NK-92 treated with Interleukin-12 subunit alpha and Interleukin-12 subunit beta, amount 100 ng/mL, for 24 hours (cell line): Measurements from ENCODE around the gene RAVER2.
"Not testable (repeated sequence)": the region's sequence is repeated elsewhere in the genome, so short reads cannot be mapped to it uniquely, and the experiment has no call there.

ENCODE experiments used
- DNase-seq: peaks from one replicate; lab custom pipeline; 2025; lab: John Stamatoyannopoulos, UW

RAVER2 gene

DNA sequence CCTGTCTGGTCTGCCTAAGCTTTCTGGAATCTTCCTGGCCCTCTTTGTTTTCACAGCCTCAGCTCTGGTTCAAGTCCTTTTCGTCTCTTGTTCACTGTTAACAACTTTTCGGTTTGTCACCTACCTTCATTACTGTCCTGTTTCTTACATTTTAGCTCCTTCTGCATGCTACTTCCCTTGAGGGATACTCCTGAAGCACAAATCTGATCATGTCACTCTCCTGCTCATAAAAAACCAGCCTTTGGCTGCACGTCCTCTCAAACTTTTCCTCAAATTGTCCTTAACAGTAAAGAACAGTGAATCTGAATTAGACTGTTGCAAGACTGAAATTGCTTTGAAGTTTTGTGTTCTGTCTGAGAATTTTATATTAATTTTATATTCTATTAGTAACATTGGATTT lies 3.3 kb downstream of the RAVER2 start:
- no peak for DNase-seq

DNA sequence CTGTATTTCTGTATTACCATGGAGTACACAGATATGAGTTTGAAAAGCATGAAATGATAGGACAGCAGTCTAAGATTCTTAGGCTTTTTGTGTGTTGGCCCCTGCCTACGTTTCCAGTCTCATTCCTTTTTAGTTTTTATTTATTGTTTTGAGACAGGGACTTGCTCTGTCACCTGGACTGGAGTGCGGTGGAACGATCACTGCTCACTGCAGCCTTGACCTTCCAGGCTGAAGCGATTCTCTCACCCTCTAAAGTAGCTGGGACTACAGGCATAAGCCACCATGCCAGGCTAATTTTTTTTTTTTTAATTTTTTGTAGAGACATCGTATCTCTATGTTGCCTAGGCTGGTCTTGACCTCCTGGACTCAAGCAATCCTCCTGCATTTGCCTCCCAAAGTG lies 3.8 kb downstream of the RAVER2 start:
- no peak for DNase-seq

DNA sequence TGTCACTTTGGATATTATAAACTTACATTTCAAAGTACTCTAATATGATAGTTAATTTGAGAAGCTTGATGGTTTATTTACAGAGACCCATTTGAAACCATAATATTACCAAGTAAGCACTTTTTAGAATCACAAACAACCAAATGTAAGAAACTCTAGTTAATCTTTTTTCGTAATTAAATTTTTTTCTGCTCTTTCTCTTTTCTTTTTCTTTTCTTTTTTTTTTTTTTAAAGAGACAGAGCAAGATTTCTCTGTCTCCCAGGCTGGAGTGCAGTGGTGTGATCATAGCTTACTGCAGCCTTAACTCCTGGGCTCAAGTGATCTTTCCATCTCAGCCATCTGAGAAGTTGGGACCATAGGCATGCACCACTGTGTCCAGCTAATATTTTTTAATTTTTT lies 5.2 kb downstream of the RAVER2 start:
- no peak for DNase-seq

DNA sequence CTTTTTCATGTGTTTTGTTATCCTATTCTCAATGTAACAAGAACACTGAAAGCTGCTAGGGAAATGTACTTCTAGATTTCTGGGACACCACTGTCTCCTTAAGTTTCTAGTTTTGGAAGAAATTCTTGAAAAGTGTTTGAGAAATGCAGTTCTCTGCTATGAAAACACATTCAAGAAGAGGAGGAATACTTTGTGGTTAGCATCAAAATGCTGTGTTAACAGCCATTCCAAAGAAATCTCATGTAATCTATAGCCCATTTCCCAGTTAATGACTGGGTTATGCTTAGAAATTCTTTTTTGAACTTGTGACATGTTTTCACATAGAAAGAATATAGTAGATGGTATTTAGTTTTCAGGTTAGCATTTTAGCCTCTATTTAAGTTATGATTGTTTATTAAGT lies 6.0 kb downstream of the RAVER2 start:
- DNase-seq: no peak

DNA sequence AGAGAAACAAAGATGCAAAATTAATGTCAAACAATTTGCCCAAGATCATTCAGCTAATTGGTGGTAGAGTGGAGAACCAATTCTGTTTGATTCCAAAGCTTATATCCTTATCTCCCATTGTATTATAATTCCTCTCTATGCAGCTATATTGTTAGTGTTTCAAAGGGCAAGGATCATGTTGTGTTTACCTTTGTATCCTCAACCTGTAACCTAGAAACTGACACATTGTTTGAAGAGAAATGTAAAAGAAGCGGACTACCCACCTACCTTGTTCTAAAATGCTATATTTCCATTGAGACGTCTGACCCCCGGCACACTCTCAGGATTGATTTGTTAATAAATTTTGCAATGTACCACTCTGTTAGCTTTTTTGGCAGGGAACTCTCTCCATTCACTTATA lies 9.3 kb downstream of the RAVER2 start:
- no peak for DNase-seq

DNA sequence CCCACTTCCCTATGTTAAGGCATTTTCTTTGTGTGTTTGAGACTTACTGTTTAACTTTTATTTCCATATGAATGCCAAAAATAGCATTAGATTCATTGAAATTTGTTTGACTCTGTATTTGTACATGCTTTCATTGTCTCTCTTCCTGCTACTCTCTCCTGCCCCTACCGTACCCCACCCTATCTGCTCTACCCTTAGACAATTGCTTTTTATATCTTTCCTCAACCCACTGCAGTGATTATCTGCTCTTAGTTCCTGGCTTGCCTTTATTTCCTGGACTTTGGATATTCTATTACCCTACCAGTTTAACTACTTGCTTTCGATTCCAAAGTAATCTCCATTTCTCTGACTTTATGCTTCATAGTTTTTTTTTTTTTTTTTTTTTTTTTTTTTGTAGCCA lies 10.5 kb downstream of the RAVER2 start:
- DNase-seq: no peak

DNA sequence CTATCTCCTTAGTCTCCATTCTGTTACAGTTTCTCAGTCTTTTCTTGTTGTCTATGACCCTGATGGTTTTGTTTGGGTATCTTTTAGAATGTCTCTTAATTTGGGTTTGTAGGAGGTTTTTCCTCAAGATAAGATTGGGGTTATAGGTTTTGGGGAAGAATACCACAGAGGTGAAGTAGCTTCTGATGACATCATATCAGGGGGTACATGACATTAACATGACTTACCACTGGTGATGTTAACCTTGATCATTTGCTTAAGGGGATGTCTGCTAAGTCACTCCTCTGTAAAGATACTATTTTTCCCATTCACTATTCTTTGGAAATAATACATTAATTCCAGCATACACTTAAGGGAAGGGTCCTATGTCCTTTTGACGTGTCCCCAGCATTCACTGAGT lies 11.9 kb downstream of the RAVER2 start:
- DNase-seq: no peak

DNA sequence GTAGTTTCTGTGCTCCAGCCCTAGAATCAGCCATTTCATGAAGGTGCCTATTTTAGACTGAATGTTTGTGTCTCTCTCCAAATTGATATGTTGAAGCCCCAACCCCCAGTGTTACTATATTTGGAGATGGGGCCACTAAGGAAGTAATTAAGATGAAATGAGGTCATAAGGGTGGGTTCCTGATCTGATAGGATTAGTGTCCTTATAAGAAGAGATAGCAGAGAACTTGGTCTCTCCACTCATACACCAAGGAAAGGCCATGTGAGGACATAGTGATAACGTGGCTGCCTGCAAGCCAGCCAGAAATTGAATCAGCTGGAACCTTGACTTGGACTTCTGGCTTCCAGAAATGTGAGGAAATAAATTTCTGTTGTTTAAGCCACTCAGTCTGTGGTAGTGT lies 12.3 kb downstream of the RAVER2 start:
- no peak for DNase-seq

DNA sequence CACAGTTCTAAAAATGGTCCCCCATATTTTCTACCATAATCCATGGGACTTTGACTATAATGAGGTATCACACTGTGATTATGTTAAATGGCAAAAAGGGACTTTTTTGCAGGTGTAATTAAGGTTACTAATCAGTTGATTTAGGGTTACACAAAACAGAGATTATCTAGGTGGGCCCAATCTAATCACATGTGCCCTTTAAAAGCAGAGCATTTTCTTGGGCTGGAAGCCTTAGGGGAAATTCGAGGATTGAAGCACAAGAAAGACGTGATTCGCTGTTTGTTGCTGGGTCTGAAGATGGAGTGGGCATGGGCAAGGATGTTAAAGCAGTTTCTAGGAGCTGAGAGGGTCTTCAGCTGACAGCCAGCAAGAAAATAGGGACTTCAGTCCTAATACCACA lies 13.4 kb downstream of the RAVER2 start:
- DNase-seq: no peak

DNA sequence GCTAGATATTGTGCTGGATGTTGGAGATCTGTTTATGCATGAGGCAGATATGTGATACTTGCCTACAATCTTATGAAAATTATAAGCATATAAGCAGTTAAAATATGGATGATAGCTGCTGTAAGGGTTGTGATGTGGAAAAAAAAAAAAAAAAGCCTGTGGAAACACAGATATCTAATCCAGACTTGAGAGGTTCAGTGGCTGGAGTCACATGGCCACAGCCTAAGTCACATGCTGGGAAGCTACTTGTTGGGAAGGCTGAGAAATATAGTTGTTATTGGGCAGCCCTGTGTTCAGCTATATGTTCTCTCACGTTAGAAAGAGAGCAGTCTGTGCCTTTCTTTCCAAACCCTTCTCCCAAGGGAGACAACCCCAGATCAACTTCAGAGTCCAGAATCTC lies 15.1 kb downstream of the RAVER2 start:
- DNase-seq: no peak

DNA sequence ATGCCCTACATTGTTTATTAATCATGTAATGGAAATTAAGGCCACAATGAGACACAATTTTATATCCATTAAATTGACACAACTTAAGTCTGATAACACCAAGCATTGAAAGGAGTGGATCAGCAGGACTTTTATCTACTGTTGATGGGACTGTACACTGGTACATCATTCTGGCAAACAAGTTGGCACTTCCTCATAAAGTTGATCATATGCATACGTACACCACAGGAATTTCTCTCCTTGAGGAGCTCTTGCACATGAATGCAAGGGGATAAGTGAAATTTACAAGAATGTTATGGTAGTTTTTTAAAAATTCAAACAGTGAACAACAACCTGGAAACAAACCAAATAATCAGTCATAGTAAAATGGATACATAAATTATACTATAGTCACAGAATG lies 20.1 kb downstream of the RAVER2 start:
- DNase-seq: no peak

DNA sequence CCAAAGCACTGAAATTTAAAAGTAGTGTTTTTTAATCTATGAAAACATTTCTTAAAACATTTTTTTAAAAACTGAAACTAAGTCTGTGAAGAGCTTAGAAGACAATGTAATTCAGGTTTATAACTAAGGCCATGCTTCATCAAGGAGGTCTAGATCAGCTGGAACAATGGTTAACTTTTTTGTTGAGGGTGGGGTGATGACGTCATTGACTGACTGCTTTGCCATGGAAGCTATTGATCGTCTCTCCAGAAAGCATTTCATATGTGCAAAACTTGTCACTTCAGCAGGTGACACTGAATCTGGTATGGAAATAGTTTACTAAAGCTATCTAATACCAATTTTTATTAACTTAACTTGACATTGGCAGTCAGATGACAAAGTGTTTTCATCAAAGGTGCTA lies 21.0 kb downstream of the RAVER2 start:
- no peak for DNase-seq

DNA sequence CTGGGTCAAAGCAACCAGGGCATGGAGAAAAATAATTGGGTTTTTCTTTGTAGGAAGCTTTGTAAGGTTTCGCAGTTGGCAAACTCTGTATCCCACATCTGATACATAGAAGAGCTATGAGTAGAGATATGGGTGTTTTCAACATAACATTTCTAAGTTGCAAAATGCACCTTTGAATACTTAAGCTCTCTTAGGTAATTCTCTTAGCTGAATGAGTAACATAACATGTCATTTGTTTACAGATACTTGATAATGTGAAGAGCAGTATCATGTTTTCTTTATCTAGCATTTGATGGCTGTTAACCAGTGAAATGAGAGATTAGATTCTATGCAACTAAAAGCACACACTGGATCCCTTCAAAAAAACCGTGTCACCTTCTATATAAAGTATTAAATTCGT lies 21.6 kb downstream of the RAVER2 start:
- no peak for DNase-seq

DNA sequence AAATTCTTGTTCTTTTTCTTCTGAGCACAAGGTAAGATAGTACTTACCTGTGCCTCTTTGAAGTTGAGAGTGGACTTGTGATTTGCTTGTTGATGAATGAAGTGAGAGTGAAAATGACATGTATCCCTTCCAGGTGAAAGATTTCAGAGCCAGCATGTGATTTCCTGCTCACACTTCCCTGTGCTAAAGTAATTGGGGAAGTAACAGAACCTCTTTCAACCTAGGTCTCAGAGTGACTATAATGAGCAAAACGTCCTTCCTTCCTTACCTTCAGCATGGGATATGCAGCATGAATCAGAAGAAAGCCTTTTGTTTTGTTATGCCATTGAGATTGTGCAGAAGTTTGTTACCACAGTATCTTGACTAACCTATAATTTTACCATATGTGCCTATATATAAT lies 24.6 kb downstream of the RAVER2 start:
- no peak for DNase-seq

DNA sequence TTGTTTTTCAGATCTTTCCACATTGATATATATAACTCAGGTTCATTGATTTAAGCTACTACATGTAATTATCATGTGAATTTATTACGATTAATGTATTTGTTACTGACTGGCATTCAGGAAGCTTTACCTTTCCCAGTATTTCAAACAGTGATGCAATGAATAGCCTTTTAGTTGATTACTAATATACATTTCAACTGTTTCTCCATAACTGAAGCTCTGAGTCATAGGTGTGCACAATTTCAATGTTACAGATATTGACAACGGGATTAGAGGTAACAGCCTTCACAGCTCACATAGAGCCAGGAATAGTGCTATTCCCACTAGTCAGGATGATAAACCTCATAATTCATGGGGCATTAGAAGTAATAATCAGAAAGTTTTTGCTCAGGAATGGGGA lies 25.1 kb downstream of the RAVER2 start:
- DNase-seq: no peak

DNA sequence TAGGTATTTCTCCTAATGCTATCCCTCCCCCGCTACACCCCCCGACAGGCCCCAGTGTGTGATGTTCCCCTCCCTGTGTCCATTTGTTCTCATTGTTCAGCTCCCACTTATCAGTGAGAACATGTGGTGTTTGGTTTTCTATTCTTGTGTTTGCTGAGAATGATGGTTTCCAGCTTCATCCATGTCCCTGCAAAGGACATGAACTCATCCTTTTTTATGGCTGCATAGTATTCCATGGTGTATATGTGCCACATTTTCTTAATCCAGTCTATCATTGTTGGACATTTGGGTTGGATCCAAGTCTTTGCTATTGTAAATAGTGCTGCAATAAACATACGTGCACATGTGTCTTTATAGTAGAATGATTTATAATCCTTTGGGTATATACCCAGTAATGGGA lies 28.4 kb downstream of the RAVER2 start:
- DNase-seq: not testable (repeated sequence)

DNA sequence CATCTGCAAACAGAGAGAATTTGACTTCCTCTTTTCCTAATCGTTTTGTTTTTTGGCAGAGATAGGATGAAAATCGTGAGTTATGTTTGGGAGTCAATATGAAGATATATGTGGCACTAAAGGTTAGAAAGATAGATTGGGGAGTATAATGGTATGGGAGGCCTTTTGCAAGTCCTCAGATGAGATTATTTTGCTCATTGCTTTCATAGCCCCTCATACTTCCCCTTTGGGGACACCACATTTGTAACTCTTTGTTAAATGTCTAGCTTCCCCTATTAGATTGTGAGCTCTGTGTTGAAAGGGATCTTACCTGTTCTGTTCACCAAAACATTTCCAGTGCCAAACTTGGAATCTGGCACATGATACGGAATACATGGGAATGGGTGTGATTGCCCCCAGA lies 30.2 kb downstream of the RAVER2 start:
- no peak for DNase-seq

DNA sequence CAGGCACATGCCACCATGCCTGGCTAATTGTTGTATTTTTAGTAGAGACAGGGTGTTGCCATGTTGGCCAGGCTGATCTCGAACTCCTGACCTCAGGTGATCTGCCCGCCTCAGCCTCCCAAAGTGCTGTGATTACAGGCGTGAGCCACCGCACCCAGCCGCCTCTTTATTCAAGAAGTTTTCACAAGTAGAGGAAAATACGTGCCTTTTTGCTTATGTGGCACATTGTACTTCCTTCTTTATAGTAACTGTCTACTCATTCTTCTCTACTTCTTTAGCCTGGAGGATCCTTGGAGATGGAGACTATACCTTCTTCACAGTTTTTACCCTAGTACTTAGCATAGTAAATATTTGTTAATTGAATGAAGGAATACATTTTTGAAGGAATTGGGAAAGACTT lies 37.2 kb downstream of the RAVER2 start:
- DNase-seq: not testable (repeated sequence)

DNA sequence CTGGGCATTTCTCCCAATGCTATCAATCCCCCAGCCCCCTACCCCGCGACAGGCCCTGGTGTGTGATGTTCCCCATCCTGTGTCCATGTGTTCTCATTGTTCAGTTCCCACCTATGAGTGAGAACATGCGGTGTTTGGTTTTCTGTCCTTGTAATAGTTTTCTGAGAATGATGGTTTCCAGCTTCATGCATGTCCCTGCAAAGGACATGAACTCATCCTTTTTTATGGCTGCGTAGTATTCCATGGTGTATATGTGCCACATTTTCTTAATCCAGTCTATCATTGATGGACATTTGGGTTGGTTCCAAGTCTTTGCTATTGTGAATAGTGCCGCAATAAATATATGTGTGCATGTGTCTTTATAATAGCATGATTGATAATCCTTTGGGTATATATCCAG lies 38.0 kb downstream of the RAVER2 start:
- not testable (repeated sequence) for DNase-seq

DNA sequence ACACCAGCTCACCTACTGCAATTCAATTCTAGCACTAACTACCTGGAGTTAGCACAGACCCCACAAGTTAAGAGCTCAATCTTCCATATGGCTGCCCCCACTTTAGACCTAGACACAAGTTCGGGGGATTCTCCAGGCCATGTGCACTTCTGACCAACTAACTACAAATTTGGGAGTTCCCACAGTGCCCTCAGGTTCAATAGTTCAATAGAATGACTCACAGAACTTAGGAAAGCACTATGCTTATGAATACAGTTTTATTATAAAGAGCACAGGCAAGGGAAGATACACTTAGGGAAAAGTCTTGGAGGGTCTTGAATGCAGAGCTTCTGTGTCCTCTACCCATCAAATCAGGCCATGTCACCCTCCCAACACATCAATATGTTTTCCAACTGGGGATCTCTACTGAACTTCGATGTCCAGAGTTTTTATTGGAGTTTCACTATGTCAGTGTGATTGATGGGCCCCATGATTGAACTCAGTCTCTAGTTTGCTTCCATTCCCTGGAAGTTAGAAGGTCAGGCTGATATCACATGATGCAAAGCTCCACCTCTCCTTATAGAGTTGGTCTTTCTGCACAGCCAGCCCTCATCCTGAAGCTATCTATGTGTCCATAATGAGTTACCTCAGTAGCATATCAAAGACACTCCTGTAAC lies 46.1 kb downstream of the RAVER2 start:
- no peak for DNase-seq

DNA sequence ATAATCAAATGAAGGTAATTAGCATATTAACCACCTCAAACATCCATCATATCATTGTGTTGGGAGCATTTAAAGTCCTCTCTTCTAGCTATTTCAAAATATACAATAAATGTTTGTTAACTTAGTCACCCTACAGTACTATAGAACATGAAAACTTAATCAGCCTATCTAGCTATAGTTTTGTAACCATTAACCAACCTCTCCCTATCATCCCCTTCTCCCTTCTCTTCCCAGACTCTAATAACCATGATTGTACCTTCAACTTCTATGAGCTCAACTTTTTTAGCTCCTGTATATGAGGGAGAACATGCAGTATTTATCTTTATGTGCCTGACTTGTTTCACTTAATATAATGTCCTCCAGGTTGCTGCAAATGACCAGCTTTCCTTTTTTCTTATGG lies 54.0 kb downstream of the RAVER2 start:
- no peak for DNase-seq

DNA sequence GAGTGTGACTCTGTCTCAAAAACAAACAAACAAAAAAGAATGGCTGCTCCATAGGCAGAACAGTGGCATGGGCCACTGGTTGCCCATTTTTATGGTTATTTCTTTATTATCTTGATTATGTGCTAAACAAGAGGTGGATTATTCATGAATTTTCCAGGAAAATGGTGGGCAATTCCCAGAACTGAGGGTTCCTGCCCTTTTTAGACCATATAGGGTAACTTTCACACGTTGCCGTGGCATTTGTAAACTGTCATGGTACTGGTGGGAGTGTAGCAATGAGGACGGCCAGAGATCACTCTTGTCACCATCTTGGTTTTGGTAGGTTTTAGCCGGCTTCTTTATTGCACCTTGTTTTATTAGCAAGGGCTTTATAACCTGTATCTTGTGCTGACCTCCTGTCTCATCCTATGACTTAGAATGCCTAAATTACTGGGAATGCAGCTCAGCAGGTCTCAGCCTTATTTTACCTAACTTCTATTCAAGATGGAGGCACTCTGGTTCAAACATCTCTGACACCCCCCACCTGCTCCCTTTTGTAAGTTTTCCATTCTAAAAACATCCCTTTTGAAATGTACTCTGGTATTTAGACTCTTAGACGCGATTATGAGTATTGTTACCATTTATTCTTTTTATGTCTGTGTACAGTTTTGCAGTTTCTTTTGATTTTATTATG lies 57.1 kb downstream of the RAVER2 start:
- no peak for DNase-seq

DNA sequence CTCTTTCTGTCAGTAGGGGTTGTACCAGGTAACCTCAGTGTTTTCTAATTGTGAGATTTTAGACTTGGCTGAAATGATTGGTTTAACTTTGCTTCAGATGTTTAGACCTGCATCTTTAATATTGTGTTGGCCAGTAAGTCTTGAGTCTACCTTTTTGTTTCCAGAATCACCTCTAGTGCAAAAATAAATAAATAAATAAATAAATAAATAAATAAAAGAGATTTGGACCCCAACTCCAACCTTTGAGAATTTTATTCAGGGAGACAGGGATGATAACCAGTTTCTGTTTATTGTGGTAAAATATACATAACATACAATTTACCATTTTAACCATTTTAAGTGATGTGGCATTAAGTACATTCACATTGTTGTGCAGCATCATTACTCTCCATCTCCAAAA lies 64.4 kb downstream of the RAVER2 start:
- no peak for DNase-seq

DNA sequence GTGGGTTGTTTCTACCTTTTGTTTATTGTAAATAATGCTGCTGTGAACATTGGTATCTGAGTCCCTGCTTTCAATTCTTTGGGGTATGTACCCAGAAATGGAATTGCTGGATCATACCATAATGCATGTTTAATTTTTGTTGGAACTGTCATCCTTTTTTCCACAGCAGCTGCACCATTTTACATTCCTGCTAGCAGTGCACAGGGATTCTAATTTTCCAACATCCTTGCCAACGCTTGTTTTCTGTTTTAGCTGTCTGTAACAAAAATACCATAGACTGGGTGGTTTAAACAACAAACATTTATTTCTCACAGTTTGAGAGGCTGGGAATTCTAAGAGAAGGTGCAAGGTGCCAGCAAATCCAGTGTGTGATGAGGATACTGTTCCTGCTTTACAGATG lies 65.1 kb downstream of the RAVER2 start:
- DNase-seq: no peak
